Astrocyte of the cerebellum (primary cell): ENCODE measurements around the gene MRPS10.

Experiments
- DNase-seq: peaks from one replicate; pipeline ENCODE4 v3.0.0-alpha.2; 2011; ENCODE audit warnings: low read depth
- H3K4me3 ChIP-seq: 2 replicates; pipeline ENCODE4 v1.5.1; 2011; ENCODE audit warnings: mild to moderate bottlenecking, low read depth, low read length, moderate library complexity
- in situ Hi-C: cut with HindIII; loops from 2 replicates; pipeline ENCODE4 v1.10.0; 2017; ENCODE audit warnings: low sequenced_read_pairs
- TF ChIP-seq, protein P1 (sequence below): IDR thresholded peaks from 2 replicates; pipeline ENCODE4 v1.5.1; 2012; ENCODE audit warnings: low read length, low read depth, moderate library complexity, mild to moderate bottlenecking; ENCODE audit errors: missing control alignments

Gene MRPS10

DNA sequence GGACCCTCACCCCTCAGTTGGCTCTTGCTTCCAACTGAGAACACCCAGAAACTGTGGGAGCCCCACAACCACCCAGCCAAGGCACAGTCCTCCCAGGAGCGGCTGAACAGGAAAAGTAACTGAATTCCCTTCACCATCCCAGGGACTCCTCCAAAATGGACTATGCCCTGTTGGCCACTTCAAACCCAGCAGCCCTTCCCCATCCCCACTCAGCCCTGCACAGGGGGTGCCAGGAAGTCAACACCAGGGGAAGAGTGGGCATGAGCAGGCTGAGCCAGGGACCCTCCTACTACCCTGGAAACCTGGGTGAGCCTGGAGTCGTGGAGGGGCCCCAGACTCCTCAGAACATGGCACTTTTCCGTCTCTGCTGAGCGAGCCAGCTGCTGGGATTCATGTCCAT, 33.2 kb downstream of the MRPS10 start:
- H3K4me3 ChIP-seq: no peak overlapping the region
- in situ Hi-C loops: no loop called here
- TF ChIP-seq, protein P1, sequence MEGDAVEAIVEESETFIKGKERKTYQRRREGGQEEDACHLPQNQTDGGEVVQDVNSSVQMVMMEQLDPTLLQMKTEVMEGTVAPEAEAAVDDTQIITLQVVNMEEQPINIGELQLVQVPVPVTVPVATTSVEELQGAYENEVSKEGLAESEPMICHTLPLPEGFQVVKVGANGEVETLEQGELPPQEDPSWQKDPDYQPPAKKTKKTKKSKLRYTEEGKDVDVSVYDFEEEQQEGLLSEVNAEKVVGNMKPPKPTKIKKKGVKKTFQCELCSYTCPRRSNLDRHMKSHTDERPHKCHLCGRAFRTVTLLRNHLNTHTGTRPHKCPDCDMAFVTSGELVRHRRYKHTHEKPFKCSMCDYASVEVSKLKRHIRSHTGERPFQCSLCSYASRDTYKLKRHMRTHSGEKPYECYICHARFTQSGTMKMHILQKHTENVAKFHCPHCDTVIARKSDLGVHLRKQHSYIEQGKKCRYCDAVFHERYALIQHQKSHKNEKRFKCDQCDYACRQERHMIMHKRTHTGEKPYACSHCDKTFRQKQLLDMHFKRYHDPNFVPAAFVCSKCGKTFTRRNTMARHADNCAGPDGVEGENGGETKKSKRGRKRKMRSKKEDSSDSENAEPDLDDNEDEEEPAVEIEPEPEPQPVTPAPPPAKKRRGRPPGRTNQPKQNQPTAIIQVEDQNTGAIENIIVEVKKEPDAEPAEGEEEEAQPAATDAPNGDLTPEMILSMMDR: no peak
- DNase-seq: no peak

DNA sequence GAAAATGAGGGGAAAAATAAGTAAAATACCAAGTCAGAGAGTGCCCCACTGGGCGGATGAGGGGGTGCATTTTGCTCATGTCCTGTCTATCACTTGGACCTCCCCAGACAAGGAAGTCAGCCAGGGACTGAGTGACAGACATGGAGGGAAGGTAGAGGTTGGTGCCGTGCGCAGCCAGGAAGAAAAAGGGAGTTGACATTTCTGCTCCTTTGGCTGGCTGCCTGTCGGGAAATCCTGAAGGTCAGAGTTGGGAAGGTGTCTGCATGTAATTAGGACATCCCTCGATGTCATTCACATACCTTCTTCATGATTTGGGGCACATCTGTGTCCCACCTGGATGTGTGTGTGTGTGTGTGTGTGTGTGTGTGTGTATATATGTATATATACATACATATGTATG, 35.6 kb downstream of the MRPS10 start:
- TF ChIP-seq, protein P1: no peak
- in situ Hi-C loops: no loop called here
- DNase-seq: no peak
- no peak overlapping the region for H3K4me3 ChIP-seq

DNA sequence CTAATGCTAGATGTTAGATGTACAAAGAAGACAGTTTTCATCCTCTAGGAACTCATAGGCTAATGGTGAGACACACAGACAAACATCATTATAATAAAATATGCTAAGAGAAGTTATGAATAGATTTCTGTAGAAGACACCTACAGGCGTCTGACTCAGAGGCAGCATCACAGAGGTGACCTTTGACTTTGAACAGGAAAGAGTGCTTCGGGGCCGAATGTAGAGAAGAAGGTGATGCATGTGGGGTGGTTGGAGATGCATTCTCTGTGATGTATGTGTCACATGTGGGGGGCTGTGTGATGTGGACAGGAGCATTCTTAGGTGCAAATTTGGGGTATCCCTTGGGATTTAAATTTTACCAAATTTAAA, 37.7 kb downstream of the MRPS10 start:
- TF ChIP-seq, protein P1: no peak
- DNase-seq: no peak
- in situ Hi-C loops: no loop called here
- H3K4me3 ChIP-seq: no peak overlapping the region

DNA sequence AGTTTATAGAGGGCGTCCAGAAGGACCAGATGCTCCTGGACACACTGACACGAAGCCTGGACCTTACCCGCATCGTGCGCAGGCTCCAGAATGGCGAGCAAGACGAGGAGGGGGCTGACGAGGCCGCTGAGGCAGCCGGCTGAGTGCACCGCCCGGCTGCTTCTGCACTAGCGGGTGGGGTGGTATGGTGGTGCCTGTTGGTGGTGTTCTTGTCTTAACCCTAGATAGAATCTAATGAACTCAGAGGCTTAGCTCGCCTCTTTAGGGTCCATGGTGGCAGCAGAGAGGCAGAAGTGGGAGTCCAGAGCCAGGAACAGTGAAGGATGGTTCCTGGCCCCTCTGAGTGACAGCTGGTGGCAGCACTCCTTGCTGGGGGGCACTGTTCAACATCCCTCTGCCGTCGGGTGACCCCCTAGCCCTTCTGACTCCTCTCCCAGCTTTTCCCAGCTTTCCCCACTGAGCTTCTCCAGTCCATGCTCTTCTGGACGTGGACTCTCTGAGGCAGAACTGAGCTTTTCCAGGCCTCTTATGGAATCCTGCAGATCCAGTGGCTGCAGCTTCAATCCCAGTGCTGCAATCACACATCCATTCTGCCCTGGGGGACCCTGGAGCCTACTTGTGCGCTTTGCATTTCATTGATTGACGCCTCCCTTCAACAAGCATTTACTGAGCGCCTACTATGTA, 38.3 kb downstream of the MRPS10 start:
- DNase-seq: no peak
- in situ Hi-C loops: no loop called here
- TF ChIP-seq, protein P1: no peak
- no peak overlapping the region for H3K4me3 ChIP-seq

DNA sequence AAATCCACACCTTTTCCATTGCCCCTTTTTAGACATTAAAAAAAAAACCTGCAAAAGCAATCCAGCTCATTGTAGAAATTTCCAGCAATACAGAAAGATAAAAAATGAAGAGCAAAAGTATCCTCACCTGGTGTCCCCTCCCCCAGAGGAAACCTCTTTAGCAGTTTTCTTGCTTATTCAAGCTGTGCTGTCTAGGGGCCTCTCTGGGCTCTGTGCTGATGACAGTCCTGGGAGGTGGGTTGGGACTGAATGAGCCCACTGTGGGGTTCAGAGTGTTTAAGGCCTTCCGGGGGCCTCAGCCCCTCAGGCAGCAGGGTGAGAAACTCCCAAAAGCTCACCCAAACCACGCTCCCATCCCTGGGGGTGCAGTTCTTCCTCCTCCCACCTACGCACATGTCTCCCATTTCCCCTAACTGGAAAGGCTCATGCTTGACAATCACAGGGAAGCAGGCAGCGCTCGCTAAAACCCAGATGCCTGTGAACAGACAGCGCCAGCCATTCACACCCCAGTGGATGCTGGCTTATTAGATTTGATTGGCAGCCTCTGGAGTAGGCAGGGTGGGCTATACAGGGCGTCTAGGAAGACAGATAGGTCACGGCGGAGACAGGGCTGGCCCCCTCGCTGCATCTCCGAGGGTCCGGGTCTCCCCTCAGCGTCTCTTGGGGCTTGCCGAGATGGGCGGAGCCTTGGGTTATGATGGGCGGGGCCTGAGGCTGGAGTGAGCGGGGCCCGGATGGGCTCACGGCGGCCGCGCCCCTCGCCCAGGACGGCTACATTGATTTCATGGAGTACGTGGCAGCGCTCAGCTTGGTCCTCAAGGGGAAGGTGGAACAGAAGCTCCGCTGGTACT, 39.9 kb downstream of the MRPS10 start:
- in situ Hi-C loops: no loop called here
- TF ChIP-seq, protein P1: no peak
- H3K4me3 ChIP-seq: peak overlapping the region; percentile 19
- no peak for DNase-seq

DNA sequence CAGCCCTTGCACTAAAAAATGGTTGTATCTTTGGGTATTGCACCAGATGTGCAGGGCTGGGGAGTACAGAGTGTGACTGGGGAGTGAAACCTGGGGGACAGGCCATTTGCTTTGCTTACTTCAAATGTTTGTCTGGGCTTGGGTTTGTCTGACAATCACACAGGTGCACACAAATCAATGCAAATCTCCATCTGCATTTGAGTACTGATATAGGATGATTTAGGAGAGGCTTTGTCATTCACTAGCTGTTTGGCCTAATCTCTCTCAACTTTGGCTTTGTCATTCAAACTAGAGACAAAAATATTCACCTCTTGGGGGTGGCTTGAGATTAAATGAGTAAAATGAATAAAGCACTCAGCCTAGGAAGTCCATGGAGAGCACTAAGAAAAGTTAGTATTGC, 40.7 kb downstream of the MRPS10 start:
- no peak for DNase-seq
- in situ Hi-C loops: no loop called here
- TF ChIP-seq, protein P1: no peak
- H3K4me3 ChIP-seq: no peak overlapping the region
